Ramos (cell line): ENCODE data around the gene ALK.

Experiments used
- in situ Hi-C: fragments of 300-500 bp; cut with MboI; formaldehyde crosslinking; loops from one replicate; pipeline ENCODE4 v1.14.3; 2022; ENCODE audit warnings: low sequenced_read_pairs; ENCODE audit not compliant: unreplicated experiment

ALK gene

GRCh38 chr2:29910960-29911359, 10.4 kb downstream of the ALK start:
- in situ Hi-C loops = no loop called here

DNA sequence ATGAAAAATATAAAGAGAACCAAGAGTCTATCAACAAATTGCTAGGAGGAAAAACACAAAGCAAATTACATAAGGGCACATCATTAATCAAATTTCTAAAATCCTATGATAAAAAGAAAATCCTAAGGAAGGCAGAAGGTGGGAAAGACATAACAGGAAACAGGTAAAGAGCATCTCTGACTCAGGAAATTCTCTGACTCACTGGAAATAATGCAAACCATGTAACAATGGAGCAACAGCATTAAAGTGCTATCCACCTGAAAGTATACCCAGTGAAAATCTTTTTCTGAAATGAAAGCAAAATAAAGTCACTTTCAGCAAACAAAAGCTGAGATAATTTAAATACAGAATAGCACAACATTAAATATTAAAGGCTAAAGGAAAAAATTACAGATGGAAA, 10.9 kb downstream of the ALK start:
- in situ Hi-C loops = no loop called here

DNA sequence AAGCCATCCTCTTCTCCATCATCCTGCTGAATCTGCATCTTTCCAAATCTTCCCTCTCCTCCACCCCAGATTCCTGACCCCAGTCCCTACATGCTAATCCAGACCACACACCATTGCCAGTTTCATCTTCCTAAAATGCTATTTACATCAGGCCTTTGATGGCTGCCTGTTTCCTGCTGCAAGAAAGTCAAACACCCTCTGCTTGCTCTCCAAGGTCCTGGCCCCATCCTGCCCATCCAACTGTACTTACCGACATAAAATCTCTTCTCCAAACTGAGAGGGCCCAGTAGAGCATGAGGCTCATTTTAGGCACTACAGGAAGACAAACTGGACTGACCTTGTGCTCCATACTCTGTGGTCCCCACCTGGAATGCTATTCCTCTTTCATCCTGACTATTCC, 19.0 kb downstream of the ALK start:
- in situ Hi-C loops = no loop called here

- in situ Hi-C loops = no loop called here
Observed at GRCh38 chr2:29900971-29901633, 20.3 kb downstream of the ALK start.

GRCh38 chr2:29898999-29899398, 22.4 kb downstream of the ALK start:
- in situ Hi-C loops = no loop called here

DNA sequence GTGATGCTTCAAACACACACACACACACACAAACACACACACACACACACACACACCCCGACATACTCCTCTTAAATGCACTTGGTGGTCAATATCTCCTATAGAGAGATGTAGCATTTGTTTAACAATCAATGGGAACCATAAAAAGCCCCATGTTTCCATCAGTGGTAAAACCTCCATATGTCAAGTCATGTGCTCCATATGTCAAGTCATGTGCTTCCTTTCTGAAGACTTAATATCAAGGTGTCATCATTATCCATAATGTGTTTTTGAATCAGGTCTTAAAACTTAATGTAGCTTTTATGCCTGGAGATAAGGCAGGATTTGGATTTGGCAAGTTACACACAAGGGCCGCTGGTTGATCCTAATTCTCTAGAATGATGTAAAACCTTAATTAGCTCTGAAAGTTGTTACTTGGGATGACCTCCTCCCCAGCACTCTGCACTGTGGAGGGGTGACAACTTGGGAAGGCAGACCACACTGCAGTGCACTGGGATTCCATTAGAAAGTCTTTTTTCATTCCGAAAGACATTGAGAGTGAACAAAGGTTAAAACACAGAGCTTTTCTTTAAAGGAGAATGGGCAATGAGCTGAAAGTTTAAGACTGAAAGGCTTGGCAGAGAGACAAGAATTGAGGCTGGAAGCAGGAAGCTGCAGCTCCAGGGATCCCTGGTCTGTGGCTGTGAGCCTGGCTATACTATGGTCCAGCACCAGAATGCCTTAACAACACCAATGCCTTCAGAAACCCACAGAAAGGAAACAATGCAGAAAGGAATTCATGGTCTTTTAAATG, 26.4 kb downstream of the ALK start:
- in situ Hi-C loops = no loop called here

DNA sequence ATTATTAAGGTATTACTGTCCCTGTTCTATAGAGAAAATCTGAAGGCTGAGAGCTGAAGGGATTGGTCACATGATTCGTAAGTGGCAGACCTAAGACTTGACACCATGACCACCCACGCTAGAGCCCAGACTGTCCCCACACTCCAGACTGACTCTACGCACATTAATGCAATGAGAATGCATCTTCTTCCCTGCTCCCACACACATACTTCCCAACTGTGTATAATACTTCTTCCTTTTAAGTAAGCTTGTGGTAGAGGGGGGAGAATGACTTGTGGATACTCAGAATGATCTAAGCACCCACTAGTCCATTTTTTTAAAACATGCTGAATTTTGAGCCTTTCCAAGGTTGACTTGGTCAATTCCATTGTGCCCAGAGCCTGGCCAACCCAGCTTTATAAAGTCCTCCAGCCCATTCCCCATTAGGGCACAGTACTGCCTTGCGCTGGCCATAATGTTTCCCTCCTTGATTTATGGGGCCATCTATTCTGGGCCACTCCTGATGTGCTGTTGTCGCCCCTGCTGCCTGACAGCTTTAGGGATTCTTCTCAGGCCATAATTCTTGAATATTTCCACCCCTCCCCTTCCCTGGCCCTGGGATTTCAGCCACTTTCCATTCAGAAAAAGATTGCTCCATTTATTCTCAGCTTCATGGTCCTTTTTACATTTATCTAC, 28.7 kb downstream of the ALK start:
- in situ Hi-C loops = no loop called here

GRCh38 chr2:29881089-29881730, 40.2 kb downstream of the ALK start:
- in situ Hi-C loops = no loop called here

GRCh38 chr2:29880084-29880483, 41.3 kb downstream of the ALK start:
- in situ Hi-C loops = no loop called here

- in situ Hi-C loops = no loop called here
Observed at GRCh38 chr2:29879456-29879855, 41.9 kb downstream of the ALK start.

DNA sequence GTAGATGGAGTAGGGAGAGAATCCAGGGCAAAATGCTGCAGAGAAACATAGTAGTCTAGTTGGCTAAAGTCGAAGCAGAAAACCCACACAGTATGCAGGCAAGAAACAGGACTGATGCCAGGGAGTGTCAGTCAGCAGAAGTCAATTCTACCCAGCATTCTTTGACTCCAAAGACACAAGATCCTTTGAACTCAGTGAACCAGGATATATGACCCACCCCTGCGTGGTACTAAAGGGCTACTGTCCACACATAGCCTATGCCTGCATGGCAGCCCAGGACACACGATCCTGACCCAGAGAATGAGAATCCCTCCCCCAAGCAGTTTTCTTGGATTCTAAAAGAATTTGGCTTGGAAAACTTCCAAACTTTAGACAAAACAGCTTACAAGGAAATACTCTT, 42.5 kb downstream of the ALK start:
- in situ Hi-C loops = no loop called here

- in situ Hi-C loops = no loop called here
Observed at GRCh38 chr2:29876374-29876773, 45.0 kb downstream of the ALK start.

DNA sequence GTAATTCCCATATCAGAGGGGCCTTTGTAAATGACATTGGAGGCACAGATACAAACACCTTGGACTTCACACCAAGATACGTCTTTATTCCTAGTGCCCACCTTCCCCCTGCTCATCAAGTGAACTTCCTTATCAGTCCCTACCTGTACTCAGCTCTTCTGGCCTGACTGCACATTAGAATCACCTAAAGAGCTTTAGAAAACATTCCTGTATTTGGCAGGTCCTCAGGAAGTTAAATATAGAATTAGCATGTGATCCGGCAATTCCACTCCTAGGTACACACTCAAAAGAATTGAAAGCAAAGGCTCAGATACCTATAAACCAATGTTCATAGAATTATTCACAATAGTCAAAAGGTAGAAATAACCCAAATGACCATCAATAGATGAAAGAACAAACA, 46.6 kb downstream of the ALK start:
- in situ Hi-C loops = no loop called here

DNA sequence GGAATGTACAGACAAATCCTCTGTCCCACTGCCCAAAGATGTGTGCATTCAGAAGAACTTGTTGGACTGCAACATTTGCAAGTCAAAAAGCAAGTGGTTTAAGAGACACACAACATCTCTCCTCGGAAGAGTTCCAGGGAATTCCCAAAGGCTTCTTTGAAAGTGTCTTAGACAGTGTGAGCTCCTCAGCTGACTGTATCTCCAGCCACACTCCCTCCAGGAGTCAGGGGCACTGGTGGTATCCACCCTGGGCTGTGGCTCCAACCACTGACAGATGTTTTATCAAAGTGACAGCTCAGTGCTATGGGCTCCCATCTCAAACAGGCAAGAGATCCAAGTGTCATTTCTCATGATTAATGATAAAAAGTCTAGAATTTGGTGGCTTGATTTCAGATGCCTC, 48.5 kb downstream of the ALK start:
- in situ Hi-C loops = no loop called here

DNA sequence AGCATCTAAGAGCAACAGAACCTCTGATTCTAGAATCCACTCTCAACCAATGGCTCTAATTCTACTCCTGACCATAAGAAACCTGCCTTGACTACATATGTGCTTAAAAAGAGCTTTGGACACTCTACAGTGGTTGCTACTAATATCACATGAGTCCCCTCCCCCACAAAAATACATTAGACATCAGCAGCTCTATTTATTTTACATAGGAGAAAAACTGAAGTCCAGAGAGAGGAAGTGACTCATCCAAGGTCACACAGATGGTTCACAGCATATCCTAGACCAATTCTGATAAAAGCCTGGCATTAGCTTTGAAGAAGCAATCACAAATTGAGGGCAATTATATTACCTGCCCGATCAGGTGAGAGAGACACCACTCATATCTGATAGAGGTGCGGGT, 49.8 kb downstream of the ALK start:
- in situ Hi-C loops = no loop called here

DNA sequence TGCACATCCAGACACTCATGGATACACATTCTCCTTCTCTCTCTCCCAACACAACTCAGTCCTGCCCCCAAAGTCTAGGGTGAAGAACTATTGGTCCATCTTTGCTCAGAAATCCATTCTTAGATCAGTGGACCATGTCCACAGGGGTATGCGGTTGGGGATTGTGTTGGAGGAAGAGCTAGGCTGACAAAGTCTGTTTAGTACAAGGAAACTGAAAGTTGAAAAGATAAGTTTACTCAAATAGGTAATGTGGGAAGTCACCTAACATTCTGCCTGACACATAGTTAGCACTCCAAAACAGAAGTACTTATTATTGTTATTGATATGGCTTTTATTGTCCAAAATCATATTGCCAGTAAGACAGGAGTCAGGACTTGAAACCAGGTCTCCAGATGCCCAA, 55.9 kb downstream of the ALK start:
- in situ Hi-C loops = no loop called here

- in situ Hi-C loops = no loop called here
Observed at GRCh38 chr2:29864988-29865387, 56.4 kb downstream of the ALK start.

DNA sequence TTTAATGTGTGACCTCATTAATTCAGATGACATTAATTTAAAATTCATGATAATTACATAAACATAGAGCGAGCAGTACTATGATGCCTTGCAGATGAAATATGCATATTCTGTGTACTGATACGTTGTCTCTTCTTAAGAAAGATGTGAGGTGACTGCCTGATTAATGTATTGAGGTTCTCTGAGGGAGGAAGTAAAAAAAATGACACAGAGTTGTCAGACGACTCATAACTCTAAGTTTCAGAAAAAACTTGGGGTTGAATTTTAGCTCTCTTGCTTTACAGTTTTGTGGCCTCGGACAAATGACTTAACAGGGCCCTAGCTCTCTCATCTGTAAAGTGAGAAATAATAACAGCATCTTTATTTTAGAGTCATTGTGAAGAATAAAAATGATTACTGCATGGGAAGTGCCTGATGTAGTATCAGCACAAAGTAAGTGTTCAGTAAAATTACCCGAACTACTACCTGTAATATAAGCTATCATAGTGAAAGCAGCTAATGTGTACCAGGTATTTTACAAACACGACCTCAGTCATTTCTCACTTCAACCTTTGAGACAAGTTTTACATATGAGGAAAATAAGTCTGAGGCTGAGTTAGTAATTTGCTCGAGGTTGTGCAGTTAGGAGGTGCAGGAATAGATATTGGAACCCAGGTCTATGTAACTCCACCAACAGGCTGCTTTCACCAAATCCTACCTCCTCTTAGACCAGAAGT, 65.3 kb downstream of the ALK start:
- in situ Hi-C loops = no loop called here

- in situ Hi-C loops = no loop called here
Observed at GRCh38 chr2:29850794-29851193, 70.6 kb downstream of the ALK start.

DNA sequence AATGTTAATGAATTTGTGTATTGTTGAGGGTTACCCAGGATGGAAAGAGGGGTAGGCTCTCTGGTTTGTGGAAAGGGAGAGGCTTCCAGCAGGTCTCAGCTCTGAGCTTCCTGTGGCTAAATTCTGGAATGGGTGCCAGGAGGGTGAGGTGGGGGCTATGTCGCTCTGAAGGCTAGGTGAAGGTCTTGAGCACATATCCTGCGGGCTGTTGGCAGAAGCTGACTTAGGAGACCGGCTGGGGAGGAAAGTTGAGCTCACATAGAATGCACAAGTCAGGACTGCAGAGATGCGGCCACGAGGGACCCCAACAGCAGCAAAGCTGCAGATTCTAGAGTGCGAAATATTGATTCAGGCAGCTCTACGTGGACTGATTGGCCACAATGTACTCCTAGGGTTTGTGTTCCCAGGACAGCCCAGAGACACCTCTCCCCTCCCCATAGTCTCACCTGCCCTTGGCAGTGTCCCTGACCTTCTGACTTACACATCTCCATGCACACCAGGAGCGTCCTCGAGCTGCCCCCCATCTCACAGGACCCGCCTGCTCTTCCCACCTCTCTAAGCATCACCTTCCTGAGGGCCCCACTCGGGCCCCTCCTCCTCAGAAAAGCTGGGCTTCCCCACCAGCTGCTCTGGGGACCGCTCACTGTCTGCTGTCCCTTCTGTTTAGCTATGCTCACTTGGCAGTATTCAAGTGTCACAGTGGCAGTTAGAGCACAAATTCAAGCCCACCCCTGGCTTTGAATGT, 72.6 kb downstream of the ALK start:
- in situ Hi-C loops = no loop called here
